Muscle layer of colon (tissue), 2 donors: ENCODE measurements around the gene FRMPD1.
"Not testable (repeated sequence)": the region's sequence is repeated elsewhere in the genome, so short reads cannot be mapped to it uniquely, and the experiment has no call there.

Source experiments
- H3K27ac ChIP-seq: one replicate; pipeline ENCODE4 v1.7.0; 2013; ENCODE audit warnings: low read depth, mild to moderate bottlenecking, low read length, moderate library complexity
- H3K27me3 ChIP-seq, 2 donors: one replicate each; pipeline ENCODE4 v1.7.0; 2013; ENCODE audit warnings: low read length in 2 of 2, mild to moderate bottlenecking in 2 of 2; ENCODE audit not compliant: insufficient read depth in 2 of 2, control insufficient read depth in 1 of 2
- H3K36me3 ChIP-seq: one replicate; pipeline ENCODE4 v1.7.0; 2013; ENCODE audit warnings: mild to moderate bottlenecking, low read length; ENCODE audit not compliant: insufficient read depth
- H3K4me1 ChIP-seq: one replicate; pipeline ENCODE4 v1.7.0; 2013; ENCODE audit warnings: mild to moderate bottlenecking, low read length; ENCODE audit not compliant: insufficient read depth
- H3K4me3 ChIP-seq, 2 donors: one replicate each; pipeline ENCODE4 v1.7.0; 2013; ENCODE audit warnings: low read length in 2 of 2, low read depth in 1 of 2, mild to moderate bottlenecking in 1 of 2, moderate library complexity in 1 of 2
- H3K9ac ChIP-seq: one replicate; pipeline ENCODE4 v1.7.0; 2013; ENCODE audit warnings: low read length
- H3K9me3 ChIP-seq: one replicate; pipeline ENCODE4 v1.7.0; 2013; ENCODE audit warnings: mild to moderate bottlenecking, low read length
- donor health status: abdominal sarcoma.
- donor health status: Adenocarcinoma of cecum.

FRMPD1 gene

DNA sequence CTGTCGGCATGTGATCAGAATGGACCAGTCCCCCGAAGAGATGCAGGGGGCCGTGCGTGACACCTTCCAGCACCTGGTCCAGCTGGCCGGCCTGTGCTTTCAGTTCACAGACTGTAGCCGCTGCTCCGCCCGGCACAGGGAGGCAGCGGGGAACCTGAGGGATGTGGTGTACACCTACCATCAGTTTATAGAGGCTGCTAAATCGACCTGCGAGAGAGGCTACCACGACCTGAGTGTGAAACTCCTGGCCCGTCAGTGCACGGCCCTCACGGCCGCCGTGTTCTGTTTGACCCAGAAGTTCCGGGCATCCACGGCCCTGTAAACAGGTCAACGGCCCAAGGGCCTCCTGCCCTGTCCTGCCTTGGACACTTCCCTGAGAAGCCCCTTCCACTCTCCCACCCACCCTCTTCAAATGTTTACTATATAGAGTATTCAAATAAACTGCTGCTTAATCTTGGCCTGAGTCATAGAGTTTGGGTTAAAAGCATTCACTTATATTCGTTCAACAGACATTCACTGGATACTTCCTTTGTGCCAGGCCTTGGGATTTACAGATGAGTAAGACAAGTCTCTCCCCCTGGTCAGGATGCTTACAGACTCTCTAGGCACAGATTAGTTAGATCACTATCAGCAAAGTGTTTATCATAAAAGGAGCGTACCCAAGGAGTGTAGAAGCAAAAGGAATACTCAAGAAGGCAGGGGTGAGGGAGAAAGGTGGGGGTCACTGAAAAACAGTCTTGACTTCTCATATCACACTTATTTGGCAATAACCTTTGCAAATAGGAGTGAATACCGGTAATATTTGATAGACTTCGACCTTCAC is 95.9 kb downstream of the FRMPD1 start:
- Histone ChIP-seq H3K9ac (no peak overlapping the region), H3K36me3 (no peaks in the 10 kb centered on the region), H3K9me3 (no peaks in the 10 kb centered on the region), H3K27me3 (no peaks in the 10 kb centered on the region), H3K4me3 (no peak overlapping the region), H3K4me1 (no peaks in the 10 kb centered on the region), H3K27ac (no peak overlapping the region)

DNA sequence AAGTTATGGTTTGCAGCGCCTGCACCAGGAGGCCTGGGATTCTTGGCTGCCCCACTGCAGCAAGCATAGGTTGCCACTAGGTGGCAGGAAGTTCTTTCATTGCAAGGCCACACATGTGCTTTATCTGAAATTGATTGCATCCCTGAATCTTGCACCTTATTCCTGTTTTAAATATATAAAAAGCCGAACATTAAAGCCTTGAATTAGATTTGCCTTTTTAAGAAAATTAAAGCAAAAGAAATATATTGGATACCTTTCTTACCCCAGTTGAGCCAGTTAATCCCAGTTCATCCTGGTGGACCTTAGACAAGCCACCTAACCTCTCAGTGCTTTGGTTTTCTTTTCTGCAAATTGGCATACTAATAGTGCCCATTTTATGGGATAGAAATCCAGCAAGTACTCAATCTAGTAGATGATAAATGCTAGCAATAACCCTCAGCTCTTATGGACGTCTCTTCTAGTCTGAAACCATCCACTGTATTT is 96.6 kb downstream of the FRMPD1 start:
- Histone ChIP-seq H3K4me3 (no peak overlapping the region), H3K27me3 (no peaks in the 10 kb centered on the region), H3K9ac (no peak overlapping the region), H3K9me3 (no peaks in the 10 kb centered on the region), H3K36me3 (no peaks in the 10 kb centered on the region), H3K27ac (no peak overlapping the region), H3K4me1 (no peaks in the 10 kb centered on the region)

DNA sequence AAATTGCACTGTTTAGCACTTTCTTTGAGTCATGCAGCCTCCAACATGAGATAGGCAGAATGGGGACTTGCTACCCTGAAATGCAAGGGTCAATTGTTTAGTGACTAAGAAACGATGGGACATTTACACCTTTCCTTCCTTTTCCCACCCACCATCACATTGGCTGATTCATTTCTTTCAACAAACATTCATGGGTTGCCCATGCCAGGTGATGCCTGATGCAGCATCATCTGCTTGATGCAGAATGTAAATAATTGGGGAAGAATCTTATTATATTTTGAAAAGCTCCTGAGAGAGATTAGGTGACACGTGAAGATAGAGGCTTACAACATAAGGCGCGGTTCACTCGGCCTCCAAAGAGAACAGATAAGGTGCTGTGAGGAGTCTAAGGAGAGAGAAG is 98.4 kb downstream of the FRMPD1 start:
- Histone ChIP-seq H3K4me3 (no peak overlapping the region), H3K9me3 (no peaks in the 10 kb centered on the region), H3K9ac (no peak overlapping the region), H3K4me1 (peaks cover under 1% of the 10 kb centered on the region), H3K27ac (no peak overlapping the region), H3K36me3 (no peaks in the 10 kb centered on the region), H3K27me3 (no peaks in the 10 kb centered on the region)

GRCh38 chr9:37751186-37751585 is 100.4 kb downstream of the FRMPD1 start:
- Histone ChIP-seq H3K36me3 (no peaks in the 10 kb centered on the region), H3K9me3 (no peaks in the 10 kb centered on the region)

GRCh38 chr9:37751704-37752103 is 101.0 kb downstream of the FRMPD1 start:
- not testable (repeated sequence) for H3K27ac ChIP-seq, H3K36me3 ChIP-seq, H3K4me1 ChIP-seq, H3K4me3 ChIP-seq, H3K27me3 ChIP-seq, H3K9me3 ChIP-seq, H3K9ac ChIP-seq

More at GRCh38 chr9:37751186-37751585, 100.4 kb downstream of the FRMPD1 start:
- Histone ChIP-seq H3K9ac (no peak overlapping the region), H3K4me1 (peaks cover 8% of the 10 kb centered on the region), H3K27ac (no peak overlapping the region), H3K4me3 (no peak overlapping the region), H3K27me3 (no peaks in the 10 kb centered on the region)

DNA sequence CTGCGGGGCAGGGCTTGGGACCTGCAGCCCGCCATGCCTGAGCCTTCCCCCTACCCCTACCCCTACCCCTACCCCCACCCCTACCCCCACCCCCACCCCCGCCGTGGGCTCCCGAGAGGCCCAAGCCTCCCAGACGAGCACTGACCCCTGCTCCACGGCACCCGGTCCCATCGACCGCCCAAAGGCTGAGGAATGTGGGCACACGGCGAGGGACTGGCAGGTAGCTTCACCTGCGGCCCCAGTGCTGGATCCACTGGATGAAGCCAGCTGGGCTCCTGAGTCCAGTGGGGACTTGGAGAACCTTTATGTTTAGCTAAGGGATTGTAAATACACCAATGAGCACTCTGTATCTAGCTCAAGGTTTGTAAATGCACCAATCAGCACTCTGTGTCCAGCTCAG is 101.4 kb downstream of the FRMPD1 start:
- H3K27me3 ChIP-seq, H3K9ac ChIP-seq, H3K4me1 ChIP-seq, H3K4me3 ChIP-seq, H3K27ac ChIP-seq, H3K36me3 ChIP-seq, H3K9me3 ChIP-seq: not testable (repeated sequence)

GRCh38 chr9:37752642-37753488 is 102.1 kb downstream of the FRMPD1 start:
- Histone ChIP-seq H3K27me3 (no peaks in the 10 kb centered on the region), H3K9me3 (no peaks in the 10 kb centered on the region), H3K4me3 (peak overlapping the region; percentile 82 to 88), H3K27ac (peak overlapping the region; percentile 80), H3K36me3 (no peaks in the 10 kb centered on the region), H3K4me1 (peaks cover 8% of the 10 kb centered on the region), H3K9ac (no peak overlapping the region)

GRCh38 chr9:37753489-37754190 is 102.9 kb downstream of the FRMPD1 start, which contains the start of gene TRMT10B:
Gene TRMT10B (plus strand): TSS chr9:37753805. CDS start chr9:37761932, 8,127 bp downstream.
- Histone ChIP-seq H3K4me3 (peak within 1 kb of the TSS; percentile 82 to 88), H3K9me3 (no peaks in the 10 kb centered on the region), H3K36me3 (no peaks in the 10 kb centered on the region), H3K27me3 (no peaks in the 10 kb centered on the region), H3K9ac (peak within 1 kb of the TSS; percentile 59), H3K4me1 (peaks cover 8% of the 10 kb centered on the region), H3K27ac (peak within 1 kb of the TSS; percentile 80)

GRCh38 chr9:37758747-37759146 is 108.0 kb downstream of the FRMPD1 start:
- no peak overlapping the region for H3K4me3 ChIP-seq
- H3K4me1 ChIP-seq: peaks cover 8% of the 10 kb centered on the region
- H3K27me3 ChIP-seq: no peaks in the 10 kb centered on the region
- no peak overlapping the region for H3K27ac ChIP-seq
- no peaks in the 10 kb centered on the region for H3K9me3 ChIP-seq
- H3K9ac ChIP-seq: no peak overlapping the region
- H3K36me3 ChIP-seq: no peaks in the 10 kb centered on the region

- no peaks in the 10 kb centered on the region for H3K4me1 ChIP-seq
These were observed 109.8 kb downstream of the FRMPD1 start for GRCh38 chr9:37760416-37761161.

More at GRCh38 chr9:37760416-37761161, 109.8 kb downstream of the FRMPD1 start:
- H3K27me3 ChIP-seq: no peaks in the 10 kb centered on the region
- no peak overlapping the region for H3K27ac ChIP-seq
- H3K36me3 ChIP-seq: peaks cover 5% of the 10 kb centered on the region
- H3K4me3 ChIP-seq: no peak overlapping the region
- H3K9ac ChIP-seq: no peak overlapping the region
- H3K9me3 ChIP-seq: no peaks in the 10 kb centered on the region
